GM12878 (cell line): ENCODE measurements around the gene GOLIM4. TPM values are rescaled to one million over a fixed set of nuclear protein-coding genes. Genes with fewer than 3 reads are reported as not detected.

ENCODE experiments used
- ATAC-seq: fragments of 200-7000 bp; cut with Tn5 transposase; 3 replicates; pipeline ENCODE4 v1.9.1; 2020; ENCODE audit warnings: mild to moderate bottlenecking, moderate library complexity
- BruUV-seq: library from RNA; stranded (reverse); fragments of 400-500 nt; replicated peaks from 2 replicates; lab custom pipeline; 2021; lab: Mats Ljungman, UMichigan
- CTCF ChIA-PET: fragments of 300-600 bp; sonication (Branson Sonifier 250); formaldehyde crosslinking; extraction: SDS; loops from one replicate; lab custom pipeline; 2021; ENCODE audit warnings: inconsistent platforms; lab: Yijun Ruan, JAX
- POLR2A ChIA-PET: fragments of 350-600 bp; formaldehyde crosslinking; extraction: SDS; loops from one replicate; lab custom pipeline; 2021; ENCODE audit warnings: inconsistent platforms; lab: Charles Lee
- RAD21 ChIA-PET: fragments of 300-600 bp; sonication (Branson Sonifier 250); formaldehyde crosslinking; loops from one replicate; lab custom pipeline; 2023; ENCODE audit warnings: antibody characterized with exemption; ENCODE audit not compliant: unreplicated experiment; lab: Charles Lee
- SMC1A ChIA-PET: fragments of 300-600 bp; sonication (Branson Sonifier 250); formaldehyde crosslinking; loops from one replicate; lab custom pipeline; 2023; ENCODE audit not compliant: unreplicated experiment, uncharacterized antibody; lab: Charles Lee
- DNase-seq: peaks from one replicate; pipeline ENCODE4 v3.0.0-alpha.2; 2011; ENCODE audit warnings: low read depth, low spot score
- FAIRE-seq: peaks from 3 replicates; lab custom pipeline; 2011; peaks lifted over from hg19 to GRCh38; lab: Jason Lieb, UNC
- H2AFZ ChIP-seq: 2 replicates; pipeline ENCODE4 v1.6.0; 2011; ENCODE audit warnings: low read depth, low read length, control low read depth; ENCODE audit not compliant: control insufficient read depth
- H3K27ac ChIP-seq: 2 replicates; pipeline ENCODE4 v1.5.1; 2011; ENCODE audit warnings: control low read depth; ENCODE audit not compliant: control insufficient read depth, insufficient read depth
- H3K27me3 ChIP-seq, 2 experiments: replicated peaks in 1 of 2; 2 replicates each; pipeline versions ENCODE4 v1.6.0 to v1.6.1; 2011; ENCODE audit warnings: low read length in 1 of 2; ENCODE audit not compliant: control insufficient read depth in 2 of 2, insufficient read depth in 2 of 2
- H3K36me3 ChIP-seq, 2 experiments: 2 replicates each; pipeline ENCODE4 v1.5.1; 2011; ENCODE audit warnings: low read length in 1 of 2; ENCODE audit not compliant: control insufficient read depth in 2 of 2, insufficient read depth in 2 of 2
- H3K4me1 ChIP-seq: 2 replicates; pipeline ENCODE4 v1.6.1; 2011; ENCODE audit warnings: mild to moderate bottlenecking, low read length, moderate library complexity, mixed read lengths; ENCODE audit not compliant: control insufficient read depth, insufficient read depth
- H3K4me2 ChIP-seq: 2 replicates; pipeline ENCODE4 v1.6.0; 2011; ENCODE audit warnings: control low read depth; ENCODE audit not compliant: control insufficient read depth, insufficient read depth
- H3K4me3 ChIP-seq: fragments of 200-600 bp; sonication (generic); 2 replicates; pipeline ENCODE4 v1.5.1; 2016
- H3K79me2 ChIP-seq: 2 replicates; pipeline ENCODE4 v1.6.0; 2011; ENCODE audit warnings: low read length; ENCODE audit not compliant: control insufficient read depth, insufficient read depth
- H3K9ac ChIP-seq: 2 replicates; pipeline ENCODE4 v1.8.0; 2011; ENCODE audit warnings: low read length, control low read depth, mixed read lengths; ENCODE audit not compliant: control insufficient read depth, insufficient read depth
- H3K9me3 ChIP-seq: replicated peaks from 3 replicates; pipeline ENCODE4 v1.5.1; 2011; ENCODE audit warnings: mild to moderate bottlenecking, low read length; ENCODE audit not compliant: control insufficient read depth, insufficient read depth
- H4K20me1 ChIP-seq: 2 replicates; pipeline ENCODE4 v1.6.0; 2011; ENCODE audit not compliant: control insufficient read depth, insufficient read depth
- ATF7 ChIP-seq: fragments of 450-650 bp; IDR thresholded peaks from 2 replicates; pipeline ENCODE4 v1.6.1; 2016; ENCODE audit warnings: low read depth, mild to moderate bottlenecking
- E2F4 ChIP-seq: IDR thresholded peaks from 2 replicates; pipeline ENCODE4 v1.6.1; 2012; ENCODE audit warnings: low read depth, low read length, improper control_type of control experiment
- E2F8 ChIP-seq: fragments of 450-650 bp; IDR thresholded peaks from 2 replicates; pipeline ENCODE4 v1.6.1; 2018; ENCODE audit warnings: mild to moderate bottlenecking, low read depth, moderate library complexity; ENCODE audit not compliant: partially characterized antibody
- ELK1 ChIP-seq: IDR thresholded peaks from 2 replicates; pipeline ENCODE4 v1.6.1; 2012; ENCODE audit warnings: low read depth, low read length, improper control_type of control experiment
- HDAC2 ChIP-seq: fragments of 200-600 bp; sonication (generic); IDR thresholded peaks from 2 replicates; pipeline ENCODE4 v1.6.1; 2017
- MTA2 ChIP-seq: fragments of 450-650 bp; IDR thresholded peaks from 2 replicates; pipeline ENCODE4 v1.6.1; 2016; ENCODE audit warnings: low read depth, mild to moderate bottlenecking, moderate library complexity
- NBN ChIP-seq: fragments of 450-650 bp; IDR thresholded peaks from 2 replicates; pipeline ENCODE4 v1.6.1; 2016
- NFXL1 ChIP-seq: fragments of 450-650 bp; IDR thresholded peaks from 2 replicates; pipeline ENCODE4 v1.6.1; 2017; ENCODE audit warnings: antibody characterized with exemption, mild to moderate bottlenecking, borderline replicate concordance
- PAX8 ChIP-seq: fragments of 450-650 bp; IDR thresholded peaks from 2 replicates; pipeline ENCODE4 v1.6.1; 2017; ENCODE audit warnings: mild to moderate bottlenecking, moderate library complexity
- POLR2AphosphoS2 ChIP-seq: IDR thresholded peaks from 2 replicates; pipeline ENCODE4 v1.6.1; 2011; ENCODE audit warnings: low read depth, mild to moderate bottlenecking, low read length, improper control_type of control experiment, moderate library complexity
- POU2F2 ChIP-seq: IDR thresholded peaks from 3 replicates; pipeline ENCODE4 v1.6.1; 2011; ENCODE audit warnings: low read depth, mild to moderate bottlenecking, low read length, borderline replicate concordance
- RB1 ChIP-seq: fragments of 450-650 bp; formaldehyde crosslinking; IDR thresholded peaks from 2 replicates; pipeline ENCODE4 v1.6.1; 2017; ENCODE audit warnings: mild to moderate bottlenecking, borderline replicate concordance
- SREBF1 ChIP-seq: IDR thresholded peaks from 2 replicates; pipeline ENCODE4 v1.6.1; 2012; ENCODE audit warnings: mild to moderate bottlenecking, low read length
- TARDBP ChIP-seq: IDR thresholded peaks from 2 replicates; pipeline ENCODE4 v1.6.1; 2016; ENCODE audit warnings: borderline replicate concordance
- YY1 ChIP-seq: IDR thresholded peaks from 2 replicates; pipeline ENCODE4 v1.6.1; 2011; ENCODE audit warnings: low read depth, mild to moderate bottlenecking, low read length
- ZNF24 ChIP-seq: fragments of 450-650 bp; IDR thresholded peaks from 2 replicates; pipeline ENCODE4 v1.6.1; 2017; ENCODE audit warnings: antibody characterized with exemption, mild to moderate bottlenecking
- WGBS: methylation state at CpG from one replicate; pipeline ENCODE4 v1.1.6; 2016; ENCODE audit warnings: low lambda C conversion rate; ENCODE audit not compliant: insufficient replicate concordance, insufficient coverage; ENCODE audit errors: missing lambda C conversion rate; 5-methylcytosine and 5-hydroxymethylcytosine counted together
- in situ Hi-C: fragments of 300-500 bp; cut with MboI; formaldehyde crosslinking; loops from 9 replicates; pipeline ENCODE4 v1.14.3; 2018; ENCODE audit warnings: mixed read lengths
- intact Hi-C: fragments of 100-400 bp; cut with micrococcal nuclease; formaldehyde crosslinking; loops from one replicate; pipeline ENCODE4 v1.14.2; 2022; ENCODE audit not compliant: unreplicated experiment
- polyA plus RNA-seq, 11 experiments: library from polyadenylated mRNA; depleted of rRNA in 4 of 11; unstranded in 6 of 11; stranded (reverse) in 5 of 11; fragments of >200 nt; fragmentation: Nextera tagmentation in 4 of 11; fragmentation: Illumina TruSeq in 1 of 11; extraction: Ambion mirVana in 4 of 11; extraction: Trizol in 1 of 11; gene quantifications; 1 replicate in 1 of 11; 2 replicates in 10 of 11; pipeline versions ENCODE4 v1.2.1 to v1.2.3, GENCODE V29; 2011 to 2016; ENCODE audit warnings: inconsistent platforms in 2 of 11, missing spikeins in 2 of 11, low read depth in 1 of 11
- total RNA-seq, 4 experiments: library from RNA; depleted of rRNA in 3 of 4; stranded (reverse); fragments of >200 nt in 3 of 4; fragmentation: Illumina TruSeq in 1 of 4; extraction: Trizol in 1 of 4; gene quantifications; 2 replicates each; pipeline versions ENCODE4 v1.2.1 to v1.2.3, GENCODE V29; 2013 to 2021

The GOLIM4 gene
- total and polyA plus RNA-seq, 10 of the 15 experiments (the other 5 are each of a cell fraction or from before 2014, with no cell fraction given): 11.1 to 32.4 (median 19.3) TPM

GRCh38 chr3:167992381-167992780 lies 103.3 kb downstream of the GOLIM4 start:
- Histone ChIP-seq H3K36me3 (no peaks in the 10 kb centered on the region), H2AFZ (no peak overlapping the region), H3K9ac (no peak overlapping the region), H4K20me1 (no peaks in the 10 kb centered on the region), H3K4me1 (no peaks in the 10 kb centered on the region)
- no peak for ATAC-seq
- in situ Hi-C loops: no loop called here
- POLR2A ChIA-PET: no interaction called here
- TF ChIP-seq POLR2AphosphoS2 (no peak), PAX8 (no peak), ZNF24 (no peak), MTA2 (no peak), NFXL1 (no peak), YY1 (no peak), POU2F2 (no peak), E2F4 (no peak), SREBF1 (no peak), ELK1 (no peak), RB1 (no peak), ATF7 (no peak), HDAC2 (no peak), TARDBP (no peak), E2F8 (no peak), NBN (no peak)
- TF ChIP-seq, all 136 proteins: peak for 0
- no peaks in the 10 kb centered on the region for H3K79me2 ChIP-seq
- BruUV-seq: no TSS peak
- no peak overlapping the region for H3K27ac ChIP-seq
- SMC1A ChIA-PET: no interaction called here
- 0% methylated on average over 1 of the region's 1 CpG for WGBS
- RAD21 ChIA-PET: no interaction called here
- no peak for FAIRE-seq
- intact Hi-C loops: no loop called here
- H3K27me3 ChIP-seq: no peaks in the 10 kb centered on the region
- no peaks in the 10 kb centered on the region for H3K9me3 ChIP-seq
- no peak overlapping the region for H3K4me3 ChIP-seq
- DNase-seq: no peak
- CTCF ChIA-PET: no interaction called here
- H3K4me2 ChIP-seq: no peak overlapping the region
